Neural crest cell (in vitro differentiated cells): Measurements from ENCODE around the gene ZBP1. TPM values are rescaled to one million over a fixed set of nuclear protein-coding genes. Genes with fewer than 3 reads are reported as not detected.

Source experiments
- DNase-seq: peaks from one replicate; pipeline ENCODE4 v3.0.0; 2021; ENCODE audit warnings: low read depth, mixed read lengths, low spot score
- H3K27ac Mint-ChIP-seq: one replicate; pipeline ENCODE4 v1.8.0; 2021; ENCODE audit warnings: mild to moderate bottlenecking, mixed read lengths; ENCODE audit not compliant: unreplicated experiment
- H3K27me3 Mint-ChIP-seq: 2 replicates; pipeline ENCODE4 v1.8.0; 2021; ENCODE audit warnings: low read depth, mild to moderate bottlenecking, mixed read lengths
- H3K36me3 Mint-ChIP-seq: 2 replicates; pipeline ENCODE4 v1.8.0; 2021; ENCODE audit warnings: low read depth, mild to moderate bottlenecking, mixed read lengths
- H3K4me1 Mint-ChIP-seq: 2 replicates; pipeline ENCODE4 v1.8.0; 2021; ENCODE audit warnings: mixed read lengths
- H3K4me3 Mint-ChIP-seq: one replicate; pipeline ENCODE4 v1.8.0; 2021; ENCODE audit warnings: mild to moderate bottlenecking, mixed read lengths
- H3K9me3 Mint-ChIP-seq: 2 replicates; pipeline ENCODE4 v1.8.0; 2021; ENCODE audit warnings: mixed read lengths
- total RNA-seq: library from RNA; stranded (reverse); gene quantifications from 2 replicates; pipeline ENCODE4 v1.2.1, GENCODE V29; 2021
- TF ChIP-seq, protein P1 (sequence below): fragments of 200-600 bp; sonication (generic); conservative IDR thresholded peaks from 2 replicates; pipeline ENCODE4 v1.5.0; 2021; ENCODE audit warnings: antibody characterized with exemption, mild to moderate bottlenecking

Gene ZBP1
- total RNA-seq, 1 donor from 2014 or later, result not detected

DNA sequence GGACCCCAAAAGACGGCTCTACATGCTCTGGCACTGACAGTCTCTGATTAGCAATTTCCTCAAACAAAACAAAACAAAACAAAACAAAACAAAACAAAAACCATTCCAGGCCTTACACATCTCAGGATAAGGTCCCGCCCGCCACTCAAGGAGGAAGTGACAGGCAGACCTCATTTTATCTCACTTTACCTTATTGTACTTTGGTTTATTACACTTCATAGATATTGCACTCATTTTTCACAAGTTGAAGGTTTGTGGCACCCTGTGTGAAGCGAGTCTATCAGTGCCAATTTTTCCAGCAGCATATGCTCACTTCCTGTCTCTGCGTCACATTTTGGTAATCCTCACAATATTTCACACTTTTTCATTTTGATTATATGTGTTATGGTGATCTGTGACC lies 15.2 kb downstream of the ZBP1 start:
- Mint-ChIP-seq H3K9me3 (no peaks in the 10 kb centered on the region), H3K27me3 (peaks cover 11% of the 10 kb centered on the region), H3K4me3 (no peak overlapping the region), H3K4me1 (peaks cover 4% of the 10 kb centered on the region), H3K27ac (no peak overlapping the region), H3K36me3 (no peaks in the 10 kb centered on the region)
- TF ChIP-seq, protein P1, sequence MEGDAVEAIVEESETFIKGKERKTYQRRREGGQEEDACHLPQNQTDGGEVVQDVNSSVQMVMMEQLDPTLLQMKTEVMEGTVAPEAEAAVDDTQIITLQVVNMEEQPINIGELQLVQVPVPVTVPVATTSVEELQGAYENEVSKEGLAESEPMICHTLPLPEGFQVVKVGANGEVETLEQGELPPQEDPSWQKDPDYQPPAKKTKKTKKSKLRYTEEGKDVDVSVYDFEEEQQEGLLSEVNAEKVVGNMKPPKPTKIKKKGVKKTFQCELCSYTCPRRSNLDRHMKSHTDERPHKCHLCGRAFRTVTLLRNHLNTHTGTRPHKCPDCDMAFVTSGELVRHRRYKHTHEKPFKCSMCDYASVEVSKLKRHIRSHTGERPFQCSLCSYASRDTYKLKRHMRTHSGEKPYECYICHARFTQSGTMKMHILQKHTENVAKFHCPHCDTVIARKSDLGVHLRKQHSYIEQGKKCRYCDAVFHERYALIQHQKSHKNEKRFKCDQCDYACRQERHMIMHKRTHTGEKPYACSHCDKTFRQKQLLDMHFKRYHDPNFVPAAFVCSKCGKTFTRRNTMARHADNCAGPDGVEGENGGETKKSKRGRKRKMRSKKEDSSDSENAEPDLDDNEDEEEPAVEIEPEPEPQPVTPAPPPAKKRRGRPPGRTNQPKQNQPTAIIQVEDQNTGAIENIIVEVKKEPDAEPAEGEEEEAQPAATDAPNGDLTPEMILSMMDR, result no peak
- DNase-seq, result no peak

DNA sequence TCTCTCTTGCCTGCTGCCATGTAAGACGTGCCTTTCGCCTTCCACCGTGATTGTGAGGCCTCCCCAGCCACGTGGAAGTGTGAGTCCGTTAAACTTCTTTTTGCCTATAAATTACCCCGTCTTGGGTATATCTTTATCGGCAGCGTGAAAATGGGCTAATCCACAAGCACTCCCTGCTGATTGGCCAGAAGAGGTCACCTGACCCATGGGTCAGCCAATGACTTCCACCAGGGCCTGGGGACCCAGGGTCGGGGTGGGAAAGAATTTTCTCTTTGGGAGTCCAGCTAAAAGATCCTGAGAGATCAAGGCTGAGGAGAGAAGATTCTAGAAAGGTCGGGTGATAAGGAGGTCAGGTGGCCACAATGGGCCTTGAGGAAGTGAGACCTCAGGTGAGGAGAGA lies 17.1 kb downstream of the ZBP1 start:
- Mint-ChIP-seq H3K9me3 (no peaks in the 10 kb centered on the region), H3K4me1 (peaks cover 4% of the 10 kb centered on the region), H3K27ac (no peak overlapping the region), H3K36me3 (no peaks in the 10 kb centered on the region), H3K4me3 (no peak overlapping the region), H3K27me3 (peaks cover 14% of the 10 kb centered on the region)
- TF ChIP-seq, protein P1, result no peak
- DNase-seq, result no peak

DNA sequence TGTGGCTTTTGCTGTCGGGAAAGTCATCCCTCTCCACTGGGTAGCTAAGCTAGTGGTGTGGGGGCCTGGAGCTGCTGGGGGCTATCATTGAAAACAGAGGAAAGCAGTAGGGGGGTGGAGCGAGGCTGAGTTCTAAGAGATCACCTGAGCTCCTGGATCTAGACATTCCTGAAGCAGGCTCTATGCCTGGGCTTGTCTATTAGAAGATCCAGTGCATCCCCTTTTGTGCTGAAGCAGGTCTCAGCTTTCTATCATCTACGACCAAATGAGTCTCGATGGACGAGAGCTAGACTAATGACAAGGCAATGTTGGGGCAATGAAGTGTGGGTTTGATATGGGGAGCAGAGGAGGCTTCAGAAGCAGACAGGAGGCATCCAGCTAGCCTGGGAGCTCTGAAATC lies 18.5 kb downstream of the ZBP1 start:
- no peaks in the 10 kb centered on the region for H3K36me3 Mint-ChIP-seq
- no peak overlapping the region for H3K4me3 Mint-ChIP-seq
- no peak overlapping the region for H3K27ac Mint-ChIP-seq
- H3K9me3 Mint-ChIP-seq, result no peaks in the 10 kb centered on the region
- H3K27me3 Mint-ChIP-seq, result peaks cover 12% of the 10 kb centered on the region
- TF ChIP-seq, protein P1, result no peak
- H3K4me1 Mint-ChIP-seq, result peaks cover 9% of the 10 kb centered on the region
- DNase-seq, result no peak

DNA sequence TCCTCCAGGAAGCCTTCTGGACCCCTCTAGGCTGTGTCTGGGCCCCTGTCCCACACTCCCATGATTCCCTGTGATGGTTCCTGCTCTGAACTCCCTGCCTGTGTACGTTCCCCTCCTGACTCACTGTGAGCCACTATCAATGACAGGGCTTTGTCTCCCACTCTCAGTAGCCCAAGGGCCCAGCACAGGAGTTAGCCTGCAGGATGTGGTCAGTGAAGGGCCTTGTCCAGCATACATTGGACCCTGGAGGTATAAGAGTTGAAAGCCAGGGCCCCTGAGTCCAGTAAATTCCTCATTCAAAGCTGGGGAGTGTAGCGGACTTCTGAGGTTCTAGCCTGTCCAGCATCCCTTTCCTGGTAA lies 19.0 kb downstream of the ZBP1 start:
- TF ChIP-seq, protein P1, result no peak
- Mint-ChIP-seq H3K27ac (no peak overlapping the region), H3K4me3 (no peak overlapping the region), H3K9me3 (no peaks in the 10 kb centered on the region), H3K36me3 (no peaks in the 10 kb centered on the region), H3K27me3 (peaks cover 11% of the 10 kb centered on the region), H3K4me1 (peaks cover 9% of the 10 kb centered on the region)
- DNase-seq, result no peak

DNA sequence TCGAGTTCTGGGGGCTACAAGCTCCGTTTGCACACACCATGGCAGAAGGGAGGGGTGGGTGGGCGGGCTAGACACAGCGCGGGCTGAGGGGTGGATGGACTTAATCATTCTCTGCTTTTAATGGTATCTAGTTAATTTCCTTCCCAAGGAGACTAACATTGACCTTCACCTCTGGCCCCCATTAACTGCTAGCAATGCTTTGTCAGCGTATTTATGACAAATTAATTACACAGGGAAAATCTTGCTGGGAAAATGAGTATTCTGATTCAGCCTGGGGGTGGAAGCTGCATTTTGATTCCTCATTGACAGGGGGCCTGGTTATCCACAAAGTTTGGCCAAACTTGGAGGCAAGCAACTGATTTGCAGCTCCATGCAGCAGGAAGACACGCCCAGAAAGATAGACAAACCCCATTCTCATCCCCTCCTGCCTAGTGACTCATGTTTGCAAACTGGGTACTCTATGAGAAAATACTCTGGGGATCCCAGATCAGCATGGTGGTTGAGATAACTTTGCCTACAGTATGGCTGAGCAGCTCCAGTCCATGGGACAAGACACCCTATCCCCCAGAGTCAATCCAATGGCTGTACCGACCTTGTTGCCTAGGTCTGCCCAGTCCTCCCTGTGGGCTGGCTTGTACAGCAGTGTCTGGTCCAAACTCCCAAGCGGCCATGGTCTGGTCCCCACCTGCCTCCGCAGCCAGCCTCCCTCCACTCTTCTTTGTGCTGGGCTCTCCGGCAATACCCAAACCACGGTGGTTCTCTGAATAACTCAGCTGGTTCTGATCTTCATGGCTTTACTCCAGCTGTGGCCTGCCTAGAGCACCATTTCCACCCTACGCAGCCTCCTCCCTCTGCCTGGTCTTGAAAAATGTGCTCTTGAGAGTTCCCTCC lies 19.7 kb downstream of the ZBP1 start:
- Mint-ChIP-seq H3K4me3 (no peak overlapping the region), H3K4me1 (peaks cover 9% of the 10 kb centered on the region), H3K27me3 (peaks cover 7% of the 10 kb centered on the region), H3K36me3 (no peaks in the 10 kb centered on the region), H3K27ac (no peak overlapping the region), H3K9me3 (no peaks in the 10 kb centered on the region)
- TF ChIP-seq, protein P1, result no peak
- DNase-seq, result no peak
